CD14-positive monocyte (primary cell): ENCODE data around the gene FRA10AC1. TPM values are rescaled to one million over a fixed set of nuclear protein-coding genes. Genes with fewer than 3 reads are reported as not detected.

Experiments used
- DNase-seq, 3 donors: peaks; one replicate each; pipeline ENCODE4 v3.0.0-alpha.2; 2011 to 2022
- H2AFZ ChIP-seq: 2 replicates; pipeline ENCODE4 v1.6.0; 2012; ENCODE audit warnings: mild to moderate bottlenecking, low read depth, low read length, inconsistent platforms; ENCODE audit not compliant: insufficient read depth, poor library complexity, severe bottlenecking
- H3K27ac ChIP-seq, 2 donors: 1 replicate in 1 of 2; 2 replicates in 1 of 2; pipeline ENCODE4 v1.5.1; 2012 to 2013; ENCODE audit warnings: low read length in 2 of 2, control low read depth in 1 of 2, inconsistent platforms in 1 of 2, low read depth in 1 of 2, mild to moderate bottlenecking in 1 of 2
- H3K27me3 ChIP-seq, 2 donors: one replicate each; pipeline versions ENCODE4 v1.6.0 to v1.6.1; 2011 to 2013; ENCODE audit warnings: low read length in 2 of 2; ENCODE audit not compliant: control insufficient read depth in 2 of 2, insufficient read depth in 2 of 2
- H3K36me3 ChIP-seq, 2 donors: replicated peaks in 1 of 2; 1 replicate in 1 of 2; 2 replicates in 1 of 2; pipeline versions ENCODE4 v1.5.1 to v1.6.1; 2012 to 2013; ENCODE audit warnings: low read length in 2 of 2, control low read depth in 1 of 2, inconsistent platforms in 1 of 2, mild to moderate bottlenecking in 1 of 2; ENCODE audit not compliant: insufficient read depth in 2 of 2, control insufficient read depth in 1 of 2
- H3K4me1 ChIP-seq, 2 donors: 1 replicate in 1 of 2; 2 replicates in 1 of 2; pipeline versions ENCODE4 v1.5.1 to v1.6.1; 2012 to 2013; ENCODE audit warnings: low read length in 2 of 2, control low read depth in 1 of 2, inconsistent platforms in 1 of 2, mild to moderate bottlenecking in 1 of 2, moderate library complexity in 1 of 2; ENCODE audit not compliant: insufficient read depth in 2 of 2, control insufficient read depth in 1 of 2
- H3K4me2 ChIP-seq: replicated peaks from 2 replicates; pipeline ENCODE3; 2012; ENCODE audit warnings: low read length, moderate library complexity, mild to moderate bottlenecking; ENCODE audit not compliant: poor library complexity, severe bottlenecking; ENCODE audit errors: extremely low read depth
- H3K4me3 ChIP-seq, 3 experiments: fragments of 200-600 bp in 1 of 3; sonication (generic) in 1 of 3; replicated peaks in 1 of 3; 1 replicate in 2 of 3; 2 replicates in 1 of 3; pipeline ENCODE4 v1.5.1; 2011 to 2013; ENCODE audit warnings: low read length in 3 of 3, mild to moderate bottlenecking in 3 of 3, control low read depth in 2 of 3, low read depth in 2 of 3, inconsistent platforms in 1 of 3, moderate library complexity in 1 of 3
- H3K79me2 ChIP-seq: 2 replicates; pipeline ENCODE4 v1.6.0; 2012; ENCODE audit warnings: mild to moderate bottlenecking, control low read depth, inconsistent platforms, low read length, moderate library complexity; ENCODE audit not compliant: insufficient read depth
- H3K9ac ChIP-seq: 2 replicates; pipeline ENCODE4 v1.6.0; 2017; ENCODE audit warnings: low read length, mild to moderate bottlenecking; ENCODE audit not compliant: insufficient read depth, poor library complexity, severe bottlenecking
- H3K9me3 ChIP-seq, 2 donors: replicated peaks in 1 of 2; 1 replicate in 1 of 2; 2 replicates in 1 of 2; pipeline versions ENCODE4 v1.5.1 to v1.6.1; 2012 to 2013; ENCODE audit warnings: low read length in 2 of 2, control low read depth in 1 of 2; ENCODE audit not compliant: control insufficient read depth in 1 of 2, insufficient read depth in 1 of 2
- H4K20me1 ChIP-seq: 2 replicates; pipeline ENCODE4 v1.6.0; 2012; ENCODE audit warnings: mild to moderate bottlenecking, low read length, control low read depth, moderate library complexity; ENCODE audit not compliant: insufficient read depth
- H3K27ac Mint-ChIP-seq, 7 donors: one replicate each; pipeline ENCODE4 v1.8.0; 2020; ENCODE audit warnings: mild to moderate bottlenecking in 7 of 7, mixed read lengths in 7 of 7, moderate library complexity in 6 of 7, inconsistent platforms in 2 of 7
- H3K27me3 Mint-ChIP-seq, 3 donors: one replicate each; pipeline ENCODE4 v1.8.0; 2021 to 2022; ENCODE audit warnings: low read depth in 3 of 3, mild to moderate bottlenecking in 3 of 3, mixed read lengths in 3 of 3, moderate library complexity in 3 of 3, inconsistent platforms in 1 of 3
- H3K36me3 Mint-ChIP-seq, 2 donors: one replicate each; pipeline ENCODE4 v1.8.0; 2020; ENCODE audit warnings: mixed read lengths in 2 of 2, inconsistent platforms in 1 of 2, mild to moderate bottlenecking in 1 of 2
- H3K4me1 Mint-ChIP-seq: one replicate; pipeline ENCODE4 v1.8.0; 2020; ENCODE audit warnings: mild to moderate bottlenecking, mixed read lengths
- H3K4me3 Mint-ChIP-seq, 2 donors: one replicate each; pipeline ENCODE4 v1.8.0; 2020; ENCODE audit warnings: mild to moderate bottlenecking in 2 of 2, mixed read lengths in 2 of 2, moderate library complexity in 1 of 2
- H3K9me3 Mint-ChIP-seq, 7 donors: one replicate each; pipeline ENCODE4 v1.8.0; 2020 to 2022; ENCODE audit warnings: mixed read lengths in 7 of 7, mild to moderate bottlenecking in 6 of 7, moderate library complexity in 6 of 7, inconsistent platforms in 2 of 7
- WGBS: methylation state at CpG from one replicate; pipeline ENCODE4 v1.1.5; 2013; ENCODE audit warnings: missing lambda C conversion rate; ENCODE audit not compliant: insufficient coverage; 5-methylcytosine and 5-hydroxymethylcytosine counted together
- intact Hi-C, 2 donors: fragments of 100-400 bp; cut with micrococcal nuclease; formaldehyde crosslinking; loops; one replicate each; pipeline versions ENCODE4 v1.15.0 to v1.15.1; 2023
- polyA plus RNA-seq, 3 donors: library from polyadenylated mRNA; depleted of rRNA in 1 of 3; unstranded in 2 of 3; stranded (reverse) in 1 of 3; fragments of 300-500 nt in 2 of 3; fragments of >200 nt in 1 of 3; fragmentation: Illumina TruSeq in 2 of 3; gene quantifications; 1 replicate in 2 of 3; 2 replicates in 1 of 3; pipeline ENCODE4 v1.2.3, GENCODE V29; 2012 to 2021
- TF ChIP-seq, protein P1 (sequence below): fragments of 200-600 bp; IDR thresholded peaks from one replicate; pipeline ENCODE4 v1.8.0; 2022; ENCODE audit warnings: antibody characterized with exemption, mild to moderate bottlenecking

FRA10AC1 gene
- polyA plus RNA-seq, 3 donors, result 0.95 to 7.2 (median 2.0) TPM

DNA sequence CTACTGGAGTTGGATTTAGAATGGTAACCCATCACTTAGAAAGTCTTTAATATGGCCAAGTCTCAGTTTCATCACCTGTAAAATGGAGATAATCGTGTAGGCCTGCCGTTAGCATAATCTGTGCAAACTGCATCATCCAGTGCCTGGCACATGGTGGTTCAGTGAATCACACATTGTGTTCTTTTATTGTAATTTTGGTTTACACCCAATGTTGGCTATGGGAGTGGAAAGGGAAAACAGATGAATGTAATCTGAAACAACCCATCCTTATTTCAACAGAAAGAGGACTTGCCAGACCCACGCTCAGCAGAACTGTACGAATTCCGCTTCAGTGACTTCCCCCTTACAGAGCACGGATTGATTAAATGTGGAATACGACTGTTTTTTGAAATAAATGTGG lies 62.6 kb downstream of the FRA10AC1 start:
- no peak overlapping the region for H3K27ac Mint-ChIP-seq
- no peaks in the 10 kb centered on the region for H3K36me3 Mint-ChIP-seq
- no peaks in the 10 kb centered on the region for H3K4me1 ChIP-seq
- H3K4me2 ChIP-seq, result no peak overlapping the region
- H3K4me1 Mint-ChIP-seq, result no peaks in the 10 kb centered on the region
- no peak overlapping the region for H3K4me3 Mint-ChIP-seq
- no peaks in the 10 kb centered on the region for H3K9me3 ChIP-seq
- no peaks in the 10 kb centered on the region for H3K36me3 ChIP-seq
- H4K20me1 ChIP-seq, result no peaks in the 10 kb centered on the region
- WGBS, result 100% methylated on average over 3 of the region's 7 CpGs
- H3K27ac ChIP-seq, result no peak overlapping the region
- no peak overlapping the region for H3K4me3 ChIP-seq
- H2AFZ ChIP-seq, result no peak overlapping the region
- no peaks in the 10 kb centered on the region for H3K79me2 ChIP-seq
- no peak overlapping the region for H3K9ac ChIP-seq
- DNase-seq, result no peak
- H3K27me3 Mint-ChIP-seq, result peaks cover 2 to 15% (median 2%) of the 10 kb centered on the region in 3 donors
- intact Hi-C loops, result no loop called here
- H3K27me3 ChIP-seq, result no peaks in the 10 kb centered on the region
- H3K9me3 Mint-ChIP-seq, result peaks cover 0 to 7% (median 0%) of the 10 kb centered on the region in 7 donors
- TF ChIP-seq, protein P1, sequence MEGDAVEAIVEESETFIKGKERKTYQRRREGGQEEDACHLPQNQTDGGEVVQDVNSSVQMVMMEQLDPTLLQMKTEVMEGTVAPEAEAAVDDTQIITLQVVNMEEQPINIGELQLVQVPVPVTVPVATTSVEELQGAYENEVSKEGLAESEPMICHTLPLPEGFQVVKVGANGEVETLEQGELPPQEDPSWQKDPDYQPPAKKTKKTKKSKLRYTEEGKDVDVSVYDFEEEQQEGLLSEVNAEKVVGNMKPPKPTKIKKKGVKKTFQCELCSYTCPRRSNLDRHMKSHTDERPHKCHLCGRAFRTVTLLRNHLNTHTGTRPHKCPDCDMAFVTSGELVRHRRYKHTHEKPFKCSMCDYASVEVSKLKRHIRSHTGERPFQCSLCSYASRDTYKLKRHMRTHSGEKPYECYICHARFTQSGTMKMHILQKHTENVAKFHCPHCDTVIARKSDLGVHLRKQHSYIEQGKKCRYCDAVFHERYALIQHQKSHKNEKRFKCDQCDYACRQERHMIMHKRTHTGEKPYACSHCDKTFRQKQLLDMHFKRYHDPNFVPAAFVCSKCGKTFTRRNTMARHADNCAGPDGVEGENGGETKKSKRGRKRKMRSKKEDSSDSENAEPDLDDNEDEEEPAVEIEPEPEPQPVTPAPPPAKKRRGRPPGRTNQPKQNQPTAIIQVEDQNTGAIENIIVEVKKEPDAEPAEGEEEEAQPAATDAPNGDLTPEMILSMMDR, result no peak

DNA sequence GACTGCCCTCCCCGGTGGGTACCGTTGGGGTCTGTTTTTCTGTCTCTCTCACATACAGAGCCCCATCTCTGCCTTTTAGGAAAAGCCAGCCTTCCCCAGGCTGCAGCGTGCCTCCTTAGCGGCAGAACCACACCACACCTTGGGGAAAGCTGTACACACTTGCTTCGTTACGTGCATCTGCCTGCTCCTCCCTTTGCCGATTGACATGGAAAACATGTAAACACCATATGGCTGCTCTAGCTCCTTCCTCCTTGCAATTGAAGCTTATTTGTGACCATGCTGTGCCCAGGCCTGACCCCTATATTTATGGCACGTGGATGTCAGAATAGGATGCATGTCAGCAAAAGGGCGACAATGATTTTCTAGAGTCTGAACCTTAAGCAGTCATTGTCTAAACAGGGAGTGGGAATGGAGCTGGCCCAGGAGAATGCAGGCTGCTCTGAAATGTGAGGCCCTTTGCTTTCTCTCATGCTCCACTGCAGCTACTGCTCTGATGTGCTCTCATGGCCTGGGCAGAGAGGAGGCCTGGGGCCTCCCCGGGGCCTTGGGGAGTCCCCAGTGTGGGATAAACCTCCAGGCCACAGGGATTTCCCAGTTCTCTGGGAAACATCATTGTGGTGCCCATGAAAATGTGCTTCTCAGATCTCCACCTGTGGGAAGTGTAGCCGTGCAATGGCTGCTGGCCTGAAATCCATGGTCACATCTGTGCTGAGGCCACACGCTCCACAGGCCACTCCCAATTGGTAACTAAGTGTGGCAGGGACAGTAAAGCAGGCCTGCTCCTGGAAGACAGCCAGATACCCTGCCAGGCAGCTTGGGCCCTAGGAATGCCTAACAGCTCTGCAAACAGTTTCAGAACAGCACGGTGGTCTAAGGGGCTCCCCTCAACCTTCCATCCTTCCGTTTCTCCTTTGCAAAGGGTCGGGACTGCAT lies 71.5 kb downstream of the FRA10AC1 start:
- Mint-ChIP-seq H3K4me1 (no peaks in the 10 kb centered on the region), H3K4me3 (no peak overlapping the region), H3K9me3 (peaks cover 0 to 3% (median 0%) of the 10 kb centered on the region in 7 donors), H3K27me3 (peaks cover 6% of the 10 kb centered on the region in 3 donors), H3K36me3 (no peaks in the 10 kb centered on the region), H3K27ac (no peak overlapping the region)
- no peak overlapping the region for H3K27ac ChIP-seq
- intact Hi-C loops, result no loop called here
- no peaks in the 10 kb centered on the region for H3K36me3 ChIP-seq
- H3K9ac ChIP-seq, result no peak overlapping the region
- WGBS, result 95% methylated on average over 15 of the region's 15 CpGs
- H3K4me1 ChIP-seq, result no peaks in the 10 kb centered on the region
- no peak overlapping the region for H3K4me3 ChIP-seq
- H3K27me3 ChIP-seq, result no peaks in the 10 kb centered on the region
- TF ChIP-seq, protein P1, result no peak
- no peaks in the 10 kb centered on the region for H3K9me3 ChIP-seq
- no peaks in the 10 kb centered on the region for H3K79me2 ChIP-seq
- no peak for DNase-seq
- no peaks in the 10 kb centered on the region for H4K20me1 ChIP-seq
- no peak overlapping the region for H2AFZ ChIP-seq
- no peak overlapping the region for H3K4me2 ChIP-seq
